Hepatocyte (in vitro differentiated cells): ENCODE measurements around the gene PDSS2. TPM values are rescaled to one million over a fixed set of nuclear protein-coding genes. Genes with fewer than 3 reads are reported as not detected.

Experiments
- DNase-seq: peaks from one replicate; pipeline ENCODE4 v3.0.0-alpha.2; 2016; ENCODE audit warnings: low spot score
- H2AFZ ChIP-seq: fragments of 200-600 bp; sonication (generic); 2 replicates; pipeline ENCODE4 v1.6.0; 2016; ENCODE audit warnings: antibody characterized with exemption, mild to moderate bottlenecking
- H3K27ac ChIP-seq: fragments of 200-600 bp; sonication (generic); 2 replicates; pipeline ENCODE4 v1.5.1; 2016; ENCODE audit warnings: mild to moderate bottlenecking
- H3K27me3 ChIP-seq: fragments of 200-600 bp; sonication (generic); 2 replicates; pipeline ENCODE4 v1.6.1; 2016
- H3K36me3 ChIP-seq: fragments of 200-600 bp; sonication (generic); replicated peaks from 2 replicates; pipeline ENCODE4 v1.5.1; 2016; ENCODE audit warnings: low read depth; ENCODE audit not compliant: insufficient read depth
- H3K4me1 ChIP-seq: fragments of 200-600 bp; sonication (generic); 2 replicates; pipeline ENCODE4 v1.5.1; 2016; ENCODE audit warnings: mild to moderate bottlenecking, moderate library complexity; ENCODE audit not compliant: insufficient read depth
- H3K4me2 ChIP-seq: fragments of 200-600 bp; sonication (generic); 2 replicates; pipeline ENCODE4 v1.6.0; 2016
- H3K4me3 ChIP-seq: fragments of 200-600 bp; sonication (generic); 2 replicates; pipeline ENCODE4 v1.5.1; 2016; ENCODE audit warnings: mild to moderate bottlenecking
- H3K79me2 ChIP-seq: fragments of 200-600 bp; sonication (generic); 2 replicates; pipeline ENCODE4 v1.6.0; 2017; ENCODE audit warnings: mild to moderate bottlenecking
- H3K9me2 ChIP-seq: fragments of 200-600 bp; sonication (generic); replicated peaks from 2 replicates; pipeline ENCODE4 v1.6.0; 2017; ENCODE audit warnings: mild to moderate bottlenecking; ENCODE audit not compliant: insufficient read depth
- H3K9me3 ChIP-seq: fragments of 200-600 bp; sonication (generic); 2 replicates; pipeline ENCODE4 v1.5.1; 2016; ENCODE audit warnings: low read depth, mild to moderate bottlenecking
- H4K20me1 ChIP-seq: fragments of 200-600 bp; sonication (generic); 2 replicates; pipeline ENCODE4 v1.6.0; 2016; ENCODE audit warnings: mild to moderate bottlenecking; ENCODE audit not compliant: insufficient read depth, poor library complexity, severe bottlenecking
- EZH2 ChIP-seq: fragments of 200-600 bp; sonication (generic); IDR thresholded peaks from 2 replicates; pipeline ENCODE4 v1.6.1; 2016; ENCODE audit warnings: antibody characterized with exemption, mild to moderate bottlenecking, borderline replicate concordance
- EZH2phosphoT487 ChIP-seq: fragments of 200-600 bp; sonication (generic); IDR thresholded peaks from one replicate; pipeline ENCODE4 v1.6.1; 2018; ENCODE audit warnings: antibody characterized with exemption, mild to moderate bottlenecking, low read depth, moderate library complexity; ENCODE audit not compliant: unreplicated experiment, severe bottlenecking
- WGBS: methylation state at CpG from one replicate; pipeline ENCODE4 v1.1.6; 2016; ENCODE audit warnings: low lambda C conversion rate; ENCODE audit errors: missing lambda C conversion rate; 5-methylcytosine and 5-hydroxymethylcytosine counted together
- polyA plus RNA-seq: library from polyadenylated mRNA; unstranded; fragments of >200 nt; fragmentation: Nextera tagmentation; extraction: Ambion mirVana; gene quantifications from 2 replicates; pipeline ENCODE4 v1.2.1, GENCODE V29; 2016
- total RNA-seq: library from RNA; depleted of rRNA; stranded (reverse); fragments of >200 nt; gene quantifications from 2 replicates; pipeline ENCODE4 v1.2.3, GENCODE V29; 2014
- TF ChIP-seq, protein P1 (sequence below): fragments of 200-600 bp; sonication (generic); IDR thresholded peaks from 2 replicates; pipeline ENCODE4 v1.5.1; 2016; ENCODE audit warnings: antibody characterized with exemption, mild to moderate bottlenecking; ENCODE audit not compliant: poor library complexity

PDSS2 gene
- total and polyA plus RNA-seq, 2 experiments from 2014 or later: 15.3 to 18.2 TPM

DNA sequence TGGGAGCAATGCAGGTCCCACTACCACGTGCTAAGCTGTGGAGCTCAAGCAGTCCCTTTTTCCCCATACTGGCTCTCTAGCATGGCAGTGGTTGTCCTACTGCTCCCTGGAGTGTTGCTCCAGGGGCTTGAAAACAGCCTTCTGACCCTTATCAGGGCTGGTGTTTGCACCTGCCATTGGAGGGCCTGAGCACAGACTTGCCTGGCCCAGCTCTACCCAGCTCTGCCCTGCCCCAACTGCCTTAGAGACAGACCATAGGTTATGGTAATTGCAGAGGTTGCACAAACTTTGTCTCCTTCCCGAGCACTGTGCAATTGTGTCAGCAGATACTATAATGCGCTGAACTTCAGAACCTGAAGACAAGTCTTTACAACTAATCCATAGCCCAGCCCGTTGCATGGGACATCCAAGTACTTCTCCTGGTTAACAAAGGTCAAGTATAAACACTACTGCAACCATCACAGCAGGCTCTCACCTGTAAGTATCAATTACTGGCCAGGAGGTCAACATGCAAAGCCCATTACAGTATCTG lies 58.7 kb downstream of the PDSS2 start:
- H3K27me3 ChIP-seq: no peaks in the 10 kb centered on the region
- H3K4me2 ChIP-seq: no peak overlapping the region
- peaks cover 4% of the 10 kb centered on the region for H3K36me3 ChIP-seq
- H3K79me2 ChIP-seq: peaks cover 29% of the 10 kb centered on the region
- TF ChIP-seq EZH2phosphoT487 (no peak), EZH2 (no peak)
- TF ChIP-seq, protein P1, sequence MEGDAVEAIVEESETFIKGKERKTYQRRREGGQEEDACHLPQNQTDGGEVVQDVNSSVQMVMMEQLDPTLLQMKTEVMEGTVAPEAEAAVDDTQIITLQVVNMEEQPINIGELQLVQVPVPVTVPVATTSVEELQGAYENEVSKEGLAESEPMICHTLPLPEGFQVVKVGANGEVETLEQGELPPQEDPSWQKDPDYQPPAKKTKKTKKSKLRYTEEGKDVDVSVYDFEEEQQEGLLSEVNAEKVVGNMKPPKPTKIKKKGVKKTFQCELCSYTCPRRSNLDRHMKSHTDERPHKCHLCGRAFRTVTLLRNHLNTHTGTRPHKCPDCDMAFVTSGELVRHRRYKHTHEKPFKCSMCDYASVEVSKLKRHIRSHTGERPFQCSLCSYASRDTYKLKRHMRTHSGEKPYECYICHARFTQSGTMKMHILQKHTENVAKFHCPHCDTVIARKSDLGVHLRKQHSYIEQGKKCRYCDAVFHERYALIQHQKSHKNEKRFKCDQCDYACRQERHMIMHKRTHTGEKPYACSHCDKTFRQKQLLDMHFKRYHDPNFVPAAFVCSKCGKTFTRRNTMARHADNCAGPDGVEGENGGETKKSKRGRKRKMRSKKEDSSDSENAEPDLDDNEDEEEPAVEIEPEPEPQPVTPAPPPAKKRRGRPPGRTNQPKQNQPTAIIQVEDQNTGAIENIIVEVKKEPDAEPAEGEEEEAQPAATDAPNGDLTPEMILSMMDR: no peak
- 93% methylated on average over 4 of the region's 4 CpGs for WGBS
- H3K9me2 ChIP-seq: no peaks in the 10 kb centered on the region
- no peak for DNase-seq
- no peaks in the 10 kb centered on the region for H4K20me1 ChIP-seq
- H3K9me3 ChIP-seq: peaks cover 9% of the 10 kb centered on the region
- no peak overlapping the region for H3K4me3 ChIP-seq
- H3K4me1 ChIP-seq: no peaks in the 10 kb centered on the region
- no peak overlapping the region for H3K27ac ChIP-seq
- H2AFZ ChIP-seq: no peak overlapping the region

- no peak overlapping the region for H2AFZ ChIP-seq
- TF ChIP-seq EZH2phosphoT487 (no peak), EZH2 (no peak)
- TF ChIP-seq, protein P1: no peak
- 82% methylated on average over 1 of the region's 1 CpG for WGBS
- H4K20me1 ChIP-seq: no peaks in the 10 kb centered on the region
- H3K79me2 ChIP-seq: peaks cover 28% of the 10 kb centered on the region
- H3K27ac ChIP-seq: no peak overlapping the region
- no peaks in the 10 kb centered on the region for H3K27me3 ChIP-seq
- H3K9me3 ChIP-seq: peaks cover 9% of the 10 kb centered on the region
- no peak for DNase-seq
- no peaks in the 10 kb centered on the region for H3K4me1 ChIP-seq
- H3K36me3 ChIP-seq: peaks cover 4% of the 10 kb centered on the region
- H3K9me2 ChIP-seq: no peaks in the 10 kb centered on the region
- no peak overlapping the region for H3K4me2 ChIP-seq
- no peak overlapping the region for H3K4me3 ChIP-seq
Measured at GRCh38 chr6:107399935-107400334, 59.4 kb downstream of the PDSS2 start.

DNA sequence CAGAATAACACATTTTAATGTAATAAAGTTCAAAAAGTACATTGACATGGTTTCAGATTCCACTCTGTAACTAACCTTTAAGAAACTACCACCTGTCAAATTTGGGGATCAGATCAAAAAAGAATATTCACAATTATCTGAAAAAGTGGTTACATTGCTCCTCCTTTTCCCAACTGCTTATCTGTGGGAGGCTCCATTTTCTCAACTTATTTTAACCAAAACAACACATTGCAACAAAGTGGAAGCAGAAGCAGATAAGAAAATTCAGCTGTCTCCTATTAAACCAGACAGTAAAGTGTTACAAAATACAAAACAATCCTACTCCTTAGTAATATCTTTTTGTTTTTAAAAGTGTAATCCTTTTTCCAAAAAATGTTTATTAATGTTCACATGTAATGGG lies 61.4 kb downstream of the PDSS2 start:
- no peak for DNase-seq
- Histone ChIP-seq H2AFZ (no peak overlapping the region), H3K27ac (no peak overlapping the region), H3K9me3 (peaks cover 9% of the 10 kb centered on the region), H4K20me1 (no peaks in the 10 kb centered on the region), H3K9me2 (no peaks in the 10 kb centered on the region), H3K4me3 (no peak overlapping the region), H3K4me2 (no peak overlapping the region), H3K4me1 (no peaks in the 10 kb centered on the region), H3K36me3 (no peaks in the 10 kb centered on the region), H3K27me3 (no peaks in the 10 kb centered on the region), H3K79me2 (peaks cover 21% of the 10 kb centered on the region)
- TF ChIP-seq EZH2 (no peak), EZH2phosphoT487 (no peak)
- TF ChIP-seq, protein P1: no peak

- H3K9me3 ChIP-seq: no peaks in the 10 kb centered on the region
- no peak for DNase-seq
- WGBS: 100% methylated on average over 1 of the region's 1 CpG
- no peak overlapping the region for H3K4me2 ChIP-seq
- H3K27me3 ChIP-seq: no peaks in the 10 kb centered on the region
- no peak for TF ChIP-seq EZH2
- TF ChIP-seq, protein P1: no peak
- no peak for TF ChIP-seq EZH2phosphoT487
- peaks cover 14% of the 10 kb centered on the region for H3K79me2 ChIP-seq
- no peaks in the 10 kb centered on the region for H4K20me1 ChIP-seq
- H3K4me1 ChIP-seq: no peaks in the 10 kb centered on the region
- H3K4me3 ChIP-seq: no peak overlapping the region
- no peaks in the 10 kb centered on the region for H3K36me3 ChIP-seq
- no peak overlapping the region for H2AFZ ChIP-seq
- H3K27ac ChIP-seq: no peak overlapping the region
- H3K9me2 ChIP-seq: no peaks in the 10 kb centered on the region
Measured at GRCh38 chr6:107396211-107396610, 63.2 kb downstream of the PDSS2 start.
